NB4 (cell line): ENCODE measurements around the gene SSR1.

Source experiments
- DNase-seq: peaks from one replicate; pipeline ENCODE4 v3.0.0; 2010; ENCODE audit warnings: low read depth
- H3K4me3 ChIP-seq: one replicate; pipeline ENCODE4 v1.5.1; 2011; ENCODE audit warnings: mild to moderate bottlenecking, low read depth, low read length, moderate library complexity
- CTCF ChIP-seq: IDR thresholded peaks from one replicate; pipeline ENCODE4 v1.5.1; 2012; ENCODE audit warnings: low read depth, low read length
- MAX ChIP-seq: IDR thresholded peaks from 2 replicates; pipeline ENCODE4 v1.6.1; 2011; ENCODE audit warnings: low read depth, low read length
- MYC ChIP-seq: IDR thresholded peaks from 2 replicates; pipeline ENCODE4 v1.6.1; 2011; ENCODE audit warnings: low read depth, low read length
- POLR2A ChIP-seq: IDR thresholded peaks from 2 replicates; pipeline ENCODE4 v1.6.1; 2011; ENCODE audit warnings: mild to moderate bottlenecking; ENCODE audit not compliant: insufficient read length; ENCODE audit errors: extremely low read depth

Gene SSR1

GRCh38 chr6:7245668-7246393 lies 67.2 kb downstream of the SSR1 start:
- no peak for TF ChIP-seq MYC
- DNase-seq, result no peak
- no peak overlapping the region for H3K4me3 ChIP-seq

- H3K4me3 ChIP-seq, result no peak overlapping the region
- peak; percentile 84 for DNase-seq
- no peak for TF ChIP-seq POLR2A
- TF ChIP-seq MYC, result no peak
- TF ChIP-seq CTCF, result peak; percentile 86
These were observed 69.6 kb downstream of the SSR1 start for GRCh38 chr6:7243179-7243981.

- DNase-seq, result no peak
- no peak for TF ChIP-seq POLR2A
- TF ChIP-seq MAX, result no peak
- TF ChIP-seq CTCF, result no peak
- no peak for TF ChIP-seq MYC
- H3K4me3 ChIP-seq, result no peak overlapping the region
These were observed 70.2 kb downstream of the SSR1 start for GRCh38 chr6:7242835-7243178.

GRCh38 chr6:7241709-7242645 lies 71.0 kb downstream of the SSR1 start:
- no peak for DNase-seq
- TF ChIP-seq CTCF (no peak), MAX (no peak)
- no peak overlapping the region for H3K4me3 ChIP-seq

GRCh38 chr6:7241160-7241559 lies 71.8 kb downstream of the SSR1 start:
- DNase-seq, result no peak
- TF ChIP-seq MAX, result no peak
- TF ChIP-seq POLR2A, result no peak
- no peak for TF ChIP-seq MYC
- TF ChIP-seq CTCF, result no peak
- no peak overlapping the region for H3K4me3 ChIP-seq

GRCh38 chr6:7240351-7240750 lies 72.6 kb downstream of the SSR1 start:
- no peak overlapping the region for H3K4me3 ChIP-seq
- no peak for DNase-seq
- TF ChIP-seq MYC (no peak), CTCF (no peak), MAX (no peak), POLR2A (no peak)
